Progenitor cell of endocrine pancreas (in vitro differentiated cells): ENCODE measurements around the gene EIF4E2. TPM values are rescaled to one million over a fixed set of nuclear protein-coding genes. Genes with fewer than 3 reads are reported as not detected.

ENCODE experiments used
- DNase-seq: peaks from one replicate; pipeline ENCODE4 v3.0.0; 2021; ENCODE audit warnings: low spot score; ENCODE audit not compliant: unreplicated experiment
- H3K27ac Mint-ChIP-seq: 2 replicates; pipeline ENCODE4 v1.8.0; 2021; ENCODE audit warnings: mild to moderate bottlenecking, moderate library complexity, mixed read lengths
- H3K27me3 Mint-ChIP-seq: 2 replicates; pipeline ENCODE4 v1.8.0; 2021; ENCODE audit warnings: mixed read lengths
- H3K36me3 Mint-ChIP-seq: 2 replicates; pipeline ENCODE4 v1.8.0; 2022; ENCODE audit warnings: mixed read lengths; ENCODE audit not compliant: insufficient read depth
- H3K4me1 Mint-ChIP-seq: 2 replicates; pipeline ENCODE4 v1.8.0; 2021; ENCODE audit warnings: low read depth, mixed read lengths
- H3K4me3 Mint-ChIP-seq: 2 replicates; pipeline ENCODE4 v1.8.0; 2021; ENCODE audit warnings: low read depth, mild to moderate bottlenecking, moderate library complexity, mixed read lengths
- H3K9me3 Mint-ChIP-seq: 2 replicates; pipeline ENCODE4 v1.8.0; 2021; ENCODE audit warnings: low read depth, mixed read lengths
- total RNA-seq: library from RNA; stranded (reverse); gene quantifications from 2 replicates; pipeline ENCODE4 v1.2.1, GENCODE V29; 2021
- TF ChIP-seq, protein P1 (sequence below): fragments of 200-600 bp; sonication (generic); IDR thresholded peaks from one replicate; pipeline ENCODE4 v1.5.0; 2021; ENCODE audit warnings: antibody characterized with exemption, mild to moderate bottlenecking; ENCODE audit not compliant: unreplicated experiment

EIF4E2 gene
- total RNA-seq, 1 donor from 2014 or later, result 81.9 TPM

DNA sequence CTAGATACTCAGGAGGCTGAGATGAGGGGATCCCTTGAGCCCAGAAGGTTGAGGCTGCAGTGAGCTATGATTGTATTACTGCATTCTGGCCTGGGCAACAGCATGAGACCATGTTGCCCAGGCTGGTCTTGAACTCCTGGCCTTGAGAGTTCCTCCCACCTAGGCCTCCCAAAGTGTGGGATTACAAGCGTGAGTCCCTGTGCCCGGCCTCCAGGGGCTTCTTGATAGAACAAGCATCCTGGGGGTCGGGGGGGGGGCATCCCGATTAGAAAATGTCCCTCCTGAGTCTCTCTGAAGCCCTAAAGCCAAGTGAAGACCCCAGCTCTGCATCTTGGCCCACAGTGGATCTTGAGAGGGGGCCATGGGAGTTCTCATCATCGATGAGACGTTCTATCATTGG lies 60.6 kb downstream of the EIF4E2 start:
- DNase-seq, result no peak
- Mint-ChIP-seq H3K9me3 (no peaks in the 10 kb centered on the region), H3K27me3 (no peaks in the 10 kb centered on the region), H3K36me3 (no peaks in the 10 kb centered on the region), H3K27ac (no peak overlapping the region), H3K4me1 (no peaks in the 10 kb centered on the region), H3K4me3 (no peak overlapping the region)
- TF ChIP-seq, protein P1, sequence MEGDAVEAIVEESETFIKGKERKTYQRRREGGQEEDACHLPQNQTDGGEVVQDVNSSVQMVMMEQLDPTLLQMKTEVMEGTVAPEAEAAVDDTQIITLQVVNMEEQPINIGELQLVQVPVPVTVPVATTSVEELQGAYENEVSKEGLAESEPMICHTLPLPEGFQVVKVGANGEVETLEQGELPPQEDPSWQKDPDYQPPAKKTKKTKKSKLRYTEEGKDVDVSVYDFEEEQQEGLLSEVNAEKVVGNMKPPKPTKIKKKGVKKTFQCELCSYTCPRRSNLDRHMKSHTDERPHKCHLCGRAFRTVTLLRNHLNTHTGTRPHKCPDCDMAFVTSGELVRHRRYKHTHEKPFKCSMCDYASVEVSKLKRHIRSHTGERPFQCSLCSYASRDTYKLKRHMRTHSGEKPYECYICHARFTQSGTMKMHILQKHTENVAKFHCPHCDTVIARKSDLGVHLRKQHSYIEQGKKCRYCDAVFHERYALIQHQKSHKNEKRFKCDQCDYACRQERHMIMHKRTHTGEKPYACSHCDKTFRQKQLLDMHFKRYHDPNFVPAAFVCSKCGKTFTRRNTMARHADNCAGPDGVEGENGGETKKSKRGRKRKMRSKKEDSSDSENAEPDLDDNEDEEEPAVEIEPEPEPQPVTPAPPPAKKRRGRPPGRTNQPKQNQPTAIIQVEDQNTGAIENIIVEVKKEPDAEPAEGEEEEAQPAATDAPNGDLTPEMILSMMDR, result no peak

DNA sequence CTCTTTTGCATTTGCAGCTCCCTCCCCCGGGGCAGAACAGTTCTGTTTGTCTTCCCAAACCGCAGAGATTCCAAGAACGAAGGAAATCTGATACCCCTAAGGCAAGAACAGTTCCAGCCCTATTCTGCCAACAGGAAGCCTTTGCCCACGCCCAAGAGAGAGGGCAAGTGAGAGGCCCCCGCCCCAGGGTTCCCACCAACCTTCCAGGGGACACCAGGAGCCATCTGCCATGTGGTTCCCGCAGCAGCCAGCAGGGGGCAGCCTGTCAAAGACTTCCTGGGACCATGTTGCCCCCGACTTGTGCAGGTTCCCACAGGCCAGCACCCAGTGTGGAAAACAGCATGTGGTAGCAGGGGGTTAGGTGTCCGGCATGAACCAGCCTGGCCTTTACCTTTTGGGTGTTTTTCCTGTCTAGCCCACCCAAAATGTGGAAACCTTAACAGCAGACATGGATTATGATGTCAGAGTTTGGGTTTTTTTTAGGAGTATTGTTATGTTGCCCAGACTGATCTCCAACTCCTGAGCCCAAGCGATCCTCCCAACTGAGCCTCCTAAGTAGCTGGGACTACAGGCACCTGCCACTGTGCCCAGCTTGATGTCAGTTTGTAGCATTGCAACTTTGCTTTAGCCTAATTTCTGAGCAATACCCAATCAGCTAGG lies 61.2 kb downstream of the EIF4E2 start:
- peak; percentile 46 for DNase-seq
- Mint-ChIP-seq H3K36me3 (no peaks in the 10 kb centered on the region), H3K27ac (no peak overlapping the region), H3K27me3 (no peaks in the 10 kb centered on the region), H3K4me3 (no peak overlapping the region), H3K4me1 (no peaks in the 10 kb centered on the region), H3K9me3 (no peaks in the 10 kb centered on the region)
- TF ChIP-seq, protein P1, result peak; percentile 66

DNA sequence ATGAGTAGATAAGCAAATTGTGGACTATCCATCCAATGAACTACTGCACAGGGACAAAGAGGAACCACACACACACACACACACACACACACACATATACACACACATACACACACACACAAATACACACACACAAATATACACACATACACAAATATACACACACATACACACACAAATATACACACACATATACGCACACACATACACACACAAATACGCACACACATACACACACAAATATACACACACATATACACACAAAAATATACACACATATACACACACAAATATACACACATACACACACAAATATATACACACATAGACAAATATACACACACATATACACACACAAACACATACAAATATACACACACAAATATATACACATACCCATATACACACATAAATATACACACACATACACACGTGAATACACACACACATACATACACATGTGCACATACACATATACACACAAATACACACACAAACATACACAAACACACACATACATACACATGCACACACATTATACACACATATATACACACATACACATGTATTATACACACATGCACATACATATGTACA lies 63.1 kb downstream of the EIF4E2 start:
- H3K27me3 Mint-ChIP-seq, result no peaks in the 10 kb centered on the region
- H3K4me3 Mint-ChIP-seq, result no peak overlapping the region

DNA sequence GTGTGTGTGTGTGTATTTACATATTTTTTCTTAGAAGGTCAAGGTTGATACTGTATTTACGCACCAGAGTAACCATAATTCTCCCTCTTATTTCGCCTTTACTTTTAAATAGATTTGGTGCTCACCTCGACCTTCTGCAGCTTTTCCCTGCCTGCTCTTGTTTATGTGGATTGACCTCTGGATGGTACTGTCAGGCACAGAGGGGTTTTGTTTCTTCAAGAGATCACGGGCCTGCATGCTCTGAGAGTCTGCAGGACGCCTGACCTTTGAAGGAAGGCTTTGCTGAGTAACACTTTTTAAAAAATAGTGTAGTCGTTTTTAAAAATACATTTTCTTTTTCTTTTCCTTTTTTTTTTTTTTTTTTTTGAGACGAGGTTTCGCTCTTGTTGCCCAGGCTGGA lies 64.8 kb downstream of the EIF4E2 start:
- no peaks in the 10 kb centered on the region for H3K9me3 Mint-ChIP-seq
- no peaks in the 10 kb centered on the region for H3K4me1 Mint-ChIP-seq
- TF ChIP-seq, protein P1, result no peak
- no peak overlapping the region for H3K4me3 Mint-ChIP-seq
- no peaks in the 10 kb centered on the region for H3K27me3 Mint-ChIP-seq
- H3K36me3 Mint-ChIP-seq, result no peaks in the 10 kb centered on the region
- no peak overlapping the region for H3K27ac Mint-ChIP-seq
- DNase-seq, result no peak

More for the DNA sequence above, 63.1 kb downstream of the EIF4E2 start:
- H3K9me3 Mint-ChIP-seq, result no peaks in the 10 kb centered on the region
- DNase-seq, result no peak
- no peaks in the 10 kb centered on the region for H3K36me3 Mint-ChIP-seq
- TF ChIP-seq, protein P1, result no peak
- H3K4me1 Mint-ChIP-seq, result no peaks in the 10 kb centered on the region
- peak overlapping the region; percentile 29 for H3K27ac Mint-ChIP-seq

Other genes starting within 250 kb of the EIF4E2 start
- not detected in 2 replicates for gene ALPP, start 171.9 kb upstream of the EIF4E2 start, total RNA-seq
- gene ALPG, start 143.8 kb upstream of the EIF4E2 start, total RNA-seq, result not detected in 2 replicates
- gene ALPI, start 94.5 kb upstream of the EIF4E2 start, total RNA-seq, result not detected in 2 replicates
- gene ECEL1, start 62.9 kb upstream of the EIF4E2 start, total RNA-seq, result 2.0 and 2.9 TPM in 2 replicates
- not detected in 2 replicates for gene PRSS56, start 30.3 kb upstream of the EIF4E2 start, total RNA-seq
- gene CHRND, start 24.5 kb upstream of the EIF4E2 start, total RNA-seq, result 0.12 TPM in 1 of 2 replicates, not detected in the other
- 0.42 TPM in 1 of 2 replicates, not detected in the other for gene CHRNG, start 11.0 kb upstream of the EIF4E2 start, total RNA-seq
- gene TIGD1, start 132 bp upstream of the EIF4E2 start, total RNA-seq, result 11.9 and 12.0 TPM in 2 replicates
- 2.7 and 4.3 TPM in 2 replicates for gene EFHD1, start 82.9 kb downstream of the EIF4E2 start, total RNA-seq
- gene GIGYF2, start 146.6 kb downstream of the EIF4E2 start, total RNA-seq, result 72.3 and 74.1 TPM in 2 replicates
- 0.89 and 1.0 TPM in 2 replicates for gene KCNJ13, start 225.9 kb downstream of the EIF4E2 start, total RNA-seq